Psoas muscle (tissue), 8 donors: ENCODE results near the gene LINC00237. TPM values are rescaled to one million over a fixed set of nuclear protein-coding genes. Genes with fewer than 3 reads are reported as not detected.
A peak's percentile ranks its signal among the peaks of the same experiment; 100 is the strongest.

Experiments used
- ATAC-seq, 4 donors: fragments of 200-7000 bp; cut with Tn5 transposase; one replicate each; pipeline ENCODE4 v1.9.1; 2020; ENCODE audit warnings: moderate library complexity in 3 of 4, mild to moderate bottlenecking in 2 of 4
- DNase-seq, 2 donors: peaks; one replicate each; pipeline ENCODE4 v3.0.0-alpha.2; 2020
- H3K27ac ChIP-seq: fragments of 200-600 bp; one replicate; pipeline ENCODE4 v1.8.0; 2022
- H3K27me3 ChIP-seq, 3 donors: fragments of 200-600 bp in 1 of 3; one replicate each; pipeline versions ENCODE4 v1.6.1 to v1.8.0; 2013 to 2022; ENCODE audit warnings: low read length in 2 of 3, mild to moderate bottlenecking in 2 of 3, moderate library complexity in 1 of 3; ENCODE audit not compliant: insufficient read depth in 3 of 3
- H3K36me3 ChIP-seq, 2 donors: fragments of 200-600 bp in 1 of 2; one replicate each; pipeline versions ENCODE4 v1.6.1 to v1.8.0; 2013 to 2022; ENCODE audit warnings: low read depth in 1 of 2, mild to moderate bottlenecking in 1 of 2, moderate library complexity in 1 of 2; ENCODE audit not compliant: insufficient read depth in 1 of 2
- H3K4me1 ChIP-seq: fragments of 200-600 bp; one replicate; pipeline ENCODE4 v1.8.0; 2022
- H3K4me3 ChIP-seq: fragments of 200-600 bp; one replicate; pipeline ENCODE4 v1.8.0; 2022; ENCODE audit warnings: mild to moderate bottlenecking
- H3K9me3 ChIP-seq: fragments of 200-600 bp; one replicate; pipeline ENCODE4 v1.8.0; 2022
- WGBS, 3 donors: extraction: QIAGEN DNeasy Blood & Tissue Kit; methylation state at CpG; one replicate each; pipeline versions ENCODE4 v1.1.6 to v1.1.7; 2013; 5-methylcytosine and 5-hydroxymethylcytosine counted together
- intact Hi-C, 2 donors: fragments of 100-400 bp; cut with DNase I; formaldehyde crosslinking; loops; one replicate each; pipeline versions ENCODE4 v1.11.0 to v1.14.2; 2022
- polyA plus RNA-seq, 3 donors: library from polyadenylated mRNA; stranded (reverse); fragments of 200-250 nt; gene quantifications; one replicate each; pipeline ENCODE4 v1.2.3, GENCODE V29; 2013
- total RNA-seq, 4 donors: library from RNA; stranded (reverse); fragmentation: NEBNext Ultra II Directional in 2 of 4; extraction: Animal tissue kit (Norgen Biotek cat#: 25700) in 2 of 4; gene quantifications; one replicate each; pipeline versions ENCODE4 v1.2.1 to v1.2.4, GENCODE V29; 2021 to 2023
- TF ChIP-seq, protein P1 (sequence below): fragments of 200-600 bp; IDR thresholded peaks from one replicate; pipeline ENCODE4 v1.8.0; 2022; ENCODE audit warnings: antibody characterized with exemption
- donor health status: healthy with polysubstance abuse.
- donor health status: DM: no; HTN: no; CAD: no; lungs with moderate emphysema.
- donor health status: Bipolar disorder and iron deficiency.
- donor health status: healthy.
- donor health status: DM: yes; HTN: yes; CAD: no.
- donor health status: DM: no; HTN: no; CAD: no.
- donor health status: DM: no; HTN: no; CAD: no.
- donor health status: DM: yes; HTN: yes; CAD: no.

LINC00237 gene
- total and polyA plus RNA-seq, 7 donors, result not detected

DNA sequence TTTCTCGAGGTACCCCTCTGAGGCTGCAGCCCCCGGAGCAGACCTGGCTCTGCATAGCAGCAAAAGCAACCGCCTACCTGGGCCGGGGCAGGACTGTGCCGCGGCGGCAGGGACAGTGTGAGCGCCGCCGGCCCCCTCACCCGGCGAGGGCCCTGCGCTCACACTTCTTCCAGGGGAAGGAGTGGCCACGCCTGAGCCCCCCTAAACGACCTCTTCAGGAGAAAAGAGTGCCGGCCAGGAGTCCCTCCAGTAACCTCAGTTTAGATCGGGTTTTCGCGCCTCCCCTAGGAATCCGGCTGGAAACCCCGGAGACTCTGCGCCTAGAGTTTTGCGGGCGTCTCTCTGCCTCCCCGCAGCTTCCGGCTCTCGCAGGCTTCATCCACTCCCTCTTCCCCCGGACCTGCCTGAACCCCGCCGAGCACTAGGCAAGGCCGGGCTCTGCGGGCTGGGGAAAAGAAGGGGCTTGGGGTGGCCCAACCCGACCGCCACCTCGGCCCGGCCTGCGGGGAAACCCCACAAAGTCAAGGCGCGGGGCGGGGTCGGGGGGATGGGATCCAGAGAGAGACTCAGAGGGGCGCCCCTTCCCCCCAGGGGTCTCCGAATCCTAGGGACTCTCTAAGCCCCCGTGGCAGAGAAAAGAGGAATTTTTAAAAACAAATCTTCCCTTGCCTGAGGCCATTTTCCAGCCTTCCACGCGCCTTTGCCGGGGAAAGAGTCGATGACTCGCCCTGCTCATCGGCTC, 558 bp downstream of the LINC00237 start:
- H3K4me3 ChIP-seq, result peak overlapping the region; percentile 47
- H3K4me1 ChIP-seq, result peaks cover 33% of the 10 kb centered on the region
- peak in 1 of 2 donors; percentile 14 for DNase-seq
- 1 to 2% (median 2%) methylated on average over 46 to 50 of the region's 50 CpGs for WGBS, 3 donors
- no peaks in the 10 kb centered on the region for H3K9me3 ChIP-seq
- H3K27me3 ChIP-seq, result peaks cover 6 to 83% (median 46%) of the 10 kb centered on the region in 3 donors
- H3K27ac ChIP-seq, result no peak overlapping the region
- no peak for ATAC-seq
- no peaks in the 10 kb centered on the region for H3K36me3 ChIP-seq
- TF ChIP-seq, protein P1, sequence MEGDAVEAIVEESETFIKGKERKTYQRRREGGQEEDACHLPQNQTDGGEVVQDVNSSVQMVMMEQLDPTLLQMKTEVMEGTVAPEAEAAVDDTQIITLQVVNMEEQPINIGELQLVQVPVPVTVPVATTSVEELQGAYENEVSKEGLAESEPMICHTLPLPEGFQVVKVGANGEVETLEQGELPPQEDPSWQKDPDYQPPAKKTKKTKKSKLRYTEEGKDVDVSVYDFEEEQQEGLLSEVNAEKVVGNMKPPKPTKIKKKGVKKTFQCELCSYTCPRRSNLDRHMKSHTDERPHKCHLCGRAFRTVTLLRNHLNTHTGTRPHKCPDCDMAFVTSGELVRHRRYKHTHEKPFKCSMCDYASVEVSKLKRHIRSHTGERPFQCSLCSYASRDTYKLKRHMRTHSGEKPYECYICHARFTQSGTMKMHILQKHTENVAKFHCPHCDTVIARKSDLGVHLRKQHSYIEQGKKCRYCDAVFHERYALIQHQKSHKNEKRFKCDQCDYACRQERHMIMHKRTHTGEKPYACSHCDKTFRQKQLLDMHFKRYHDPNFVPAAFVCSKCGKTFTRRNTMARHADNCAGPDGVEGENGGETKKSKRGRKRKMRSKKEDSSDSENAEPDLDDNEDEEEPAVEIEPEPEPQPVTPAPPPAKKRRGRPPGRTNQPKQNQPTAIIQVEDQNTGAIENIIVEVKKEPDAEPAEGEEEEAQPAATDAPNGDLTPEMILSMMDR, result no peak
- intact Hi-C loops, result no loop called here

DNA sequence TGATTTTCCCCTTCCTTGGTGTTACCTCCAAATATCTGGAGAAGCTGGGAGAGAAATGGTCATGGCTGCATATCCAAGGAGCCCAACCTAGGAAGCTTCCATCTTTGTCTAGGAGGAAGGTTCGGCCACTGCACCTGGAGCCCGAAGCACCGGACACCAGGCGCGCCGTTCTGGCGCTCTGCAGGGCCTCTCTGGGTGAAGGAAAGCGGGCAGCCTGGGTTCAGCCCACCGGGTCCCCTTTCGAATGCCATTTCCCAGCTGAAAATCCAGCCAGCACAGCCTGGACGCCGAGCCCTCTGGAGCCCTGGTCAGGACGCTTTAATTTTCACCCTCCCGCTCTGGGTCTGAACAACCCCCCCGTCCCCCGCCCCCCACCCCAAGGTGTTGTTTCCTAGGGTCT, 1.2 kb downstream of the LINC00237 start:
- no peaks in the 10 kb centered on the region for H3K36me3 ChIP-seq
- no peak overlapping the region for H3K4me3 ChIP-seq
- peaks cover 39% of the 10 kb centered on the region for H3K4me1 ChIP-seq
- peaks cover 5 to 89% (median 52%) of the 10 kb centered on the region in 3 donors for H3K27me3 ChIP-seq
- TF ChIP-seq, protein P1, result no peak
- no peak for ATAC-seq
- WGBS, 3 donors, result 4 to 6% (median 6%) methylated on average over 16 of the region's 16 CpGs
- no peak for DNase-seq
- intact Hi-C loops, result no loop called here
- no peak overlapping the region for H3K27ac ChIP-seq
- no peaks in the 10 kb centered on the region for H3K9me3 ChIP-seq

DNA sequence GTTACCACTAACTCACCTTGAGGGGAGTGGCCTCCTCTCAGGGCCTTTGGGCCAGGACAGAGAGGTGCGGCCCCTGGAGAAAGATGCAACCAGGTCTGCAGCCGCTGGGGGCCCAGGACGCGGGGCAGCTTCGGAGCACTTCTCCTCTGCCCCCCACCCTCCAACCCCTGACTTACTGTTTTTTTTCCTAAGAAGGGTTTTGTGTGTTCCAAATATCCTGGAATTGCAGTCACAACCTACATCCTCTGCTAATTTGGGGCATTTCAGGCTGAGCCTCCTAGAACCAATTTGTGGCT, 1.7 kb downstream of the LINC00237 start:
- no peak for ATAC-seq
- H3K4me3 ChIP-seq, result no peak overlapping the region
- WGBS, 3 donors, result 21 to 30% (median 23%) methylated on average over 5 of the region's 5 CpGs
- peaks cover 5 to 95% (median 52%) of the 10 kb centered on the region in 3 donors for H3K27me3 ChIP-seq
- no peaks in the 10 kb centered on the region for H3K9me3 ChIP-seq
- TF ChIP-seq, protein P1, result no peak
- H3K36me3 ChIP-seq, result no peaks in the 10 kb centered on the region
- peaks cover 39% of the 10 kb centered on the region for H3K4me1 ChIP-seq
- DNase-seq, result no peak
- intact Hi-C loops, result no loop called here
- H3K27ac ChIP-seq, result no peak overlapping the region

DNA sequence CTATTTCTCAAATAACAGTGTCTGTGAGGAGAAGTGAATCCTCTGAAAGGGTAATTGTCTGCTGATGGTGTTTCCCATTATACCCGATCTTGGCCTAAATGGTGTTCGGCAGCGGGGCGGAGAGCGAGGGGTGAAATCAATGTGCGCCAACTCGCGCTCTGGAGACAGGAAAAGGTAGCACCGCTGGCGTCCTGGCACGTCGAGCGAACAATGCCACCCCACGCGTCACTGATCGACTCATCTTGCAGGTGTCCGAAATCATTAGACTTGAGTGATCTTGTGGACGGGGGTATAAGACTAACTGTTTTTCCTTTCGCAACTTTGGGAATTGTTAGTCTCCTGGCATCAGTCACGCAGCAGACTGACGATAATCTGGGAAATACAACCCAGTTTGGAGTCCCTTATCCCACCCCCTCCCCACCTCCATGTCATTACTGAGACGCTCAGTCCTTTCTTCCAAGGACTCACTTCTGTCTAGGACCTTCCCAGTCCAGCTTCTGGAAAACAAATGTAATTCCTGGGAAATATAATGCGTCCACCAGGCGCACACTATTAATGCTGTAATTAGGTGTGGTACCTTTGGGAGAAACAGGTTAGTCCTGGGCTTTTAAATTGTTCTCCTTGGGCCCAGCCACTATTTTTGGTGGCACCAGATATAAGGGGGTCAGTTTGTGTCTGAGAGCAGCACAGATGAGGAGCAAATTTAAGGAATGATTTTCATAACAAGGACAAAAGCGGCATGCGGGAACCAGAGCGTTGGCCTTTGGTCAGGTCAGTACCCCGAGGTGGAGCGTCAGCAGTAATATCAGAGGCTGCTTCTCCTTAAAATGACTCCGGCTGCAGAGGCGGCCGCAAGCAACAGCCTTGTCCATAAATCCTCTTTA, 2.3 kb downstream of the LINC00237 start:
- DNase-seq, result no peak
- peaks cover 5 to 98% (median 52%) of the 10 kb centered on the region in 3 donors for H3K27me3 ChIP-seq
- H3K27ac ChIP-seq, result no peak overlapping the region
- ATAC-seq, result no peak
- 12 to 18% (median 13%) methylated on average over 32 of the region's 32 CpGs for WGBS, 3 donors
- H3K9me3 ChIP-seq, result no peaks in the 10 kb centered on the region
- TF ChIP-seq, protein P1, result no peak
- H3K36me3 ChIP-seq, result no peaks in the 10 kb centered on the region
- H3K4me3 ChIP-seq, result no peak overlapping the region
- peaks cover 39% of the 10 kb centered on the region for H3K4me1 ChIP-seq
- intact Hi-C loops, result no loop called here
